Activated CD8-positive, alpha-beta memory T cell treated with anti-CD3 and anti-CD28 coated beads, Interleukin-2, amount 50 U/mL, for 1 hour (primary cell): ENCODE results near the gene ABL1.
"Not testable (repeated sequence)": the region's sequence is repeated elsewhere in the genome, so short reads cannot be mapped to it uniquely, and the experiment has no call there.

Experiments
- DNase-seq: peaks from one replicate; pipeline ENCODE4 v3.0.0-alpha.2; 2020; ENCODE audit errors: extremely low read depth

ABL1 gene

GRCh38 chr9:130825351-130825651, 9.8 kb upstream of the ABL1 start:
- DNase-seq, result no peak

- no peak for DNase-seq
Observed at GRCh38 chr9:130825809-130826208, 9.2 kb upstream of the ABL1 start.

GRCh38 chr9:130829762-130830161, 5.3 kb upstream of the ABL1 start:
- no peak for DNase-seq

- no peak for DNase-seq
Observed at GRCh38 chr9:130830231-130830760, 4.8 kb upstream of the ABL1 start.

GRCh38 chr9:130831077-130831476, 4.0 kb upstream of the ABL1 start:
- no peak for DNase-seq

- no peak for DNase-seq
Observed at GRCh38 chr9:130833031-130833990, 1.7 kb upstream of the ABL1 start.

GRCh38 chr9:130835441-130836298, 616 bp downstream of the ABL1 start:
- DNase-seq, result no peak

- no peak for DNase-seq
Observed at GRCh38 chr9:130837002-130837511, 2.0 kb downstream of the ABL1 start.

- no peak for DNase-seq
Observed at GRCh38 chr9:130837643-130838042, 2.6 kb downstream of the ABL1 start.

GRCh38 chr9:130839132-130840111, 4.4 kb downstream of the ABL1 start:
- DNase-seq, result no peak

GRCh38 chr9:130842545-130842944, 7.5 kb downstream of the ABL1 start:
- DNase-seq, result no peak

GRCh38 chr9:130843049-130843908, 8.2 kb downstream of the ABL1 start:
- no peak for DNase-seq

- DNase-seq, result no peak
Observed at GRCh38 chr9:130844044-130844451, 9.0 kb downstream of the ABL1 start.

- no peak for DNase-seq
Observed at GRCh38 chr9:130845254-130845653, 10.2 kb downstream of the ABL1 start.

- DNase-seq, result no peak
Observed at GRCh38 chr9:130845901-130846481, 10.9 kb downstream of the ABL1 start.

GRCh38 chr9:130846487-130847305, 11.6 kb downstream of the ABL1 start:
- DNase-seq, result no peak

- no peak for DNase-seq
Observed at GRCh38 chr9:130847306-130848217, 12.5 kb downstream of the ABL1 start.

GRCh38 chr9:130848514-130848913, 13.5 kb downstream of the ABL1 start:
- DNase-seq, result not testable (repeated sequence)
